Panc1 (cell line): ENCODE data around the gene NHP2. TPM values are rescaled to one million over a fixed set of nuclear protein-coding genes. Genes with fewer than 3 reads are reported as not detected.

ENCODE experiments used
- ATAC-seq: fragments of 200-7000 bp; cut with Tn5 transposase; 2 replicates; pipeline ENCODE4 v1.9.1; 2020; ENCODE audit warnings: mild to moderate bottlenecking, moderate library complexity
- BruUV-seq: library from RNA; stranded (reverse); fragments of 400-500 nt; replicated peaks from 2 replicates; lab custom pipeline; 2021; lab: Mats Ljungman, UMichigan
- CTCF ChIA-PET: fragments of 300-600 bp; sonication (Branson Sonifier 250); formaldehyde crosslinking; loops from one replicate; lab custom pipeline; 2022; ENCODE audit warnings: antibody characterized with exemption; lab: Charles Lee
- POLR2A ChIA-PET: fragments of 300-600 bp; sonication (Branson Sonifier 250); formaldehyde crosslinking; loops from one replicate; lab custom pipeline; 2022; ENCODE audit warnings: antibody characterized with exemption; lab: Charles Lee
- DNase-seq: peaks from one replicate; pipeline ENCODE4 v3.0.0-alpha.2; 2010; ENCODE audit warnings: low read depth, low spot score
- H3K27ac ChIP-seq: 2 replicates; pipeline ENCODE4 v1.5.1; 2011; ENCODE audit warnings: mild to moderate bottlenecking, low read length, inconsistent platforms
- H3K27me3 ChIP-seq: fragments of 200-500 bp; sonication (Bioruptor generic); 2 replicates; pipeline ENCODE4 v1.6.0; 2014; ENCODE audit warnings: low read length, inconsistent platforms; ENCODE audit not compliant: control insufficient read depth, insufficient read depth
- H3K36me3 ChIP-seq: fragments of 200-500 bp; sonication (Bioruptor generic); 2 replicates; pipeline ENCODE4 v1.5.1; 2014; ENCODE audit warnings: inconsistent platforms, mild to moderate bottlenecking, low read length, moderate library complexity; ENCODE audit not compliant: control insufficient read depth, insufficient read depth
- H3K4me1 ChIP-seq: 2 replicates; pipeline ENCODE4 v1.5.1; 2011; ENCODE audit warnings: inconsistent platforms, mild to moderate bottlenecking, low read length, moderate library complexity; ENCODE audit not compliant: control insufficient read depth, insufficient read depth
- H3K4me3 ChIP-seq, 2 experiments: 2 replicates each; pipeline ENCODE4 v1.5.1; 2011 to 2012; ENCODE audit warnings: low read depth in 2 of 2, low read length in 2 of 2, mild to moderate bottlenecking in 2 of 2, inconsistent platforms in 1 of 2, moderate library complexity in 1 of 2
- H3K9me3 ChIP-seq: fragments of 200-500 bp; sonication (Bioruptor generic); 2 replicates; pipeline ENCODE4 v1.5.1; 2014; ENCODE audit warnings: low read depth, mild to moderate bottlenecking, inconsistent platforms, low read length, moderate library complexity; ENCODE audit not compliant: control insufficient read depth, insufficient read depth
- POLR2AphosphoS5 ChIP-seq: IDR thresholded peaks from 2 replicates; pipeline ENCODE4 v1.6.1; 2012; ENCODE audit warnings: mild to moderate bottlenecking, low read depth, low read length, moderate library complexity
- SIN3A ChIP-seq: IDR thresholded peaks from 2 replicates; pipeline ENCODE4 v1.6.1; 2012; ENCODE audit warnings: low read depth, mild to moderate bottlenecking, low read length, moderate library complexity, borderline replicate concordance; ENCODE audit not compliant: insufficient read depth
- TCF7L2 ChIP-seq: IDR thresholded peaks from 2 replicates; pipeline ENCODE4 v1.6.1; 2011; ENCODE audit warnings: mild to moderate bottlenecking, low read depth, low read length, inconsistent platforms
- in situ Hi-C: cut with HindIII; loops from 2 replicates; pipeline ENCODE4 v1.10.0; 2016; ENCODE audit warnings: low sequenced_read_pairs, low pct_unique_long_range_greater_than_20kb
- intact Hi-C: fragments of 100-400 bp; cut with micrococcal nuclease; formaldehyde crosslinking; loops from one replicate; pipeline ENCODE4 v1.10.0; 2022; ENCODE audit not compliant: unreplicated experiment
- total RNA-seq: library from RNA; stranded (reverse); gene quantifications from one replicate; pipeline ENCODE4 v1.2.1, GENCODE V29; 2021; ENCODE audit not compliant: unreplicated experiment
- TF ChIP-seq, protein P1 (sequence below): fragments of 450-650 bp; IDR thresholded peaks from 2 replicates; pipeline ENCODE4 v1.5.1; 2017; ENCODE audit warnings: mild to moderate bottlenecking
- TF ChIP-seq, protein P2 (sequence below), 2 experiments: IDR thresholded peaks; 2 replicates each; pipeline ENCODE4 v1.6.1; 2011 to 2012; ENCODE audit warnings: low read depth in 2 of 2, control low read depth in 1 of 2, low read length in 1 of 2, mild to moderate bottlenecking in 1 of 2, moderate library complexity in 1 of 2; ENCODE audit not compliant: insufficient read depth in 1 of 2

Gene NHP2
- total RNA-seq, 1 experiment from 2014 or later = 239 TPM

DNA sequence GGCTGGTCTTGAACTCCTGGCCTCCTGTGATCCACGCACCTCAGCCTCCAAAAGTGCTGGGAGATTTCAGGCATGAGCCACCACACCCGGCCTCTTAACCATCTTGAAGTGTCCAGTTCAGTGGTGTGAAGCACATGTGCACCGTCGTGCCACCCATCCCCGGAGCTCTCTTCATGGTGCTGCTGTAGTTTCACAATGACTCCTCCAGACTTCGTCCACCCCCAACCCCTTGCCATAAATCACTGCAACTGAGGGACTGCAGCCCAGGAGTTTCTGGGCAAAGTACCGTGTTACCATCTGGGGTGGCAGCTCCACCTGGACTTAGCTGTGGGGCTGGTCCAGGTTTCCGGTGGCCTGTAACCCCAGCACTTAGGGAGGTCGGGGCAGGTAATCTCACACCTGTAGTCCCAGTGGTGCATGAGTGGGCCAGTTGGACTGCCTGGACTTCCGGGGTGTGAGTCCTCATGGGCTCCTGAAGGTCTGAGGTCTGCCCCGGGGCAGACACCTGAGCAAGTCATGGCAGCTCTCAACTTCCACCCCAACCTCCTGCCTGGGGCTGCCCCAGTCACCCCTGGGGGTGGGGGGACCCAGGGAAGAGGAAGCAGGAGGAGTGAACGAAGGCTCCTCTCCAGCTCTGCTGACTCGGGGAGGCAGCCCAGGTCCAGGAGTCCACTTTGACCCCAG is 47.0 kb downstream of the NHP2 start:
- no peaks in the 10 kb centered on the region for H3K4me1 ChIP-seq
- no peak overlapping the region for H3K4me3 ChIP-seq
- no peaks in the 10 kb centered on the region for H3K9me3 ChIP-seq
- ChIA-PET CTCF (interaction anchor here (0.6 to 1.6 kb wide), 4 partner anchors 9 to 29 kb away, joined by 3 to 10 read pairs (median 3); no protein-coding TSS in a partner anchor), POLR2A (no interaction called here)
- DNase-seq (no peak), ATAC-seq (no peak)
- intact Hi-C loops (no loop called here), in situ Hi-C loops (no loop called here)
- no peaks in the 10 kb centered on the region for H3K27me3 ChIP-seq
- TF ChIP-seq POLR2AphosphoS5 (no peak), TCF7L2 (no peak), SIN3A (no peak)
- TF ChIP-seq, protein P1, sequence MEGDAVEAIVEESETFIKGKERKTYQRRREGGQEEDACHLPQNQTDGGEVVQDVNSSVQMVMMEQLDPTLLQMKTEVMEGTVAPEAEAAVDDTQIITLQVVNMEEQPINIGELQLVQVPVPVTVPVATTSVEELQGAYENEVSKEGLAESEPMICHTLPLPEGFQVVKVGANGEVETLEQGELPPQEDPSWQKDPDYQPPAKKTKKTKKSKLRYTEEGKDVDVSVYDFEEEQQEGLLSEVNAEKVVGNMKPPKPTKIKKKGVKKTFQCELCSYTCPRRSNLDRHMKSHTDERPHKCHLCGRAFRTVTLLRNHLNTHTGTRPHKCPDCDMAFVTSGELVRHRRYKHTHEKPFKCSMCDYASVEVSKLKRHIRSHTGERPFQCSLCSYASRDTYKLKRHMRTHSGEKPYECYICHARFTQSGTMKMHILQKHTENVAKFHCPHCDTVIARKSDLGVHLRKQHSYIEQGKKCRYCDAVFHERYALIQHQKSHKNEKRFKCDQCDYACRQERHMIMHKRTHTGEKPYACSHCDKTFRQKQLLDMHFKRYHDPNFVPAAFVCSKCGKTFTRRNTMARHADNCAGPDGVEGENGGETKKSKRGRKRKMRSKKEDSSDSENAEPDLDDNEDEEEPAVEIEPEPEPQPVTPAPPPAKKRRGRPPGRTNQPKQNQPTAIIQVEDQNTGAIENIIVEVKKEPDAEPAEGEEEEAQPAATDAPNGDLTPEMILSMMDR = no peak
- TF ChIP-seq, protein P2, sequence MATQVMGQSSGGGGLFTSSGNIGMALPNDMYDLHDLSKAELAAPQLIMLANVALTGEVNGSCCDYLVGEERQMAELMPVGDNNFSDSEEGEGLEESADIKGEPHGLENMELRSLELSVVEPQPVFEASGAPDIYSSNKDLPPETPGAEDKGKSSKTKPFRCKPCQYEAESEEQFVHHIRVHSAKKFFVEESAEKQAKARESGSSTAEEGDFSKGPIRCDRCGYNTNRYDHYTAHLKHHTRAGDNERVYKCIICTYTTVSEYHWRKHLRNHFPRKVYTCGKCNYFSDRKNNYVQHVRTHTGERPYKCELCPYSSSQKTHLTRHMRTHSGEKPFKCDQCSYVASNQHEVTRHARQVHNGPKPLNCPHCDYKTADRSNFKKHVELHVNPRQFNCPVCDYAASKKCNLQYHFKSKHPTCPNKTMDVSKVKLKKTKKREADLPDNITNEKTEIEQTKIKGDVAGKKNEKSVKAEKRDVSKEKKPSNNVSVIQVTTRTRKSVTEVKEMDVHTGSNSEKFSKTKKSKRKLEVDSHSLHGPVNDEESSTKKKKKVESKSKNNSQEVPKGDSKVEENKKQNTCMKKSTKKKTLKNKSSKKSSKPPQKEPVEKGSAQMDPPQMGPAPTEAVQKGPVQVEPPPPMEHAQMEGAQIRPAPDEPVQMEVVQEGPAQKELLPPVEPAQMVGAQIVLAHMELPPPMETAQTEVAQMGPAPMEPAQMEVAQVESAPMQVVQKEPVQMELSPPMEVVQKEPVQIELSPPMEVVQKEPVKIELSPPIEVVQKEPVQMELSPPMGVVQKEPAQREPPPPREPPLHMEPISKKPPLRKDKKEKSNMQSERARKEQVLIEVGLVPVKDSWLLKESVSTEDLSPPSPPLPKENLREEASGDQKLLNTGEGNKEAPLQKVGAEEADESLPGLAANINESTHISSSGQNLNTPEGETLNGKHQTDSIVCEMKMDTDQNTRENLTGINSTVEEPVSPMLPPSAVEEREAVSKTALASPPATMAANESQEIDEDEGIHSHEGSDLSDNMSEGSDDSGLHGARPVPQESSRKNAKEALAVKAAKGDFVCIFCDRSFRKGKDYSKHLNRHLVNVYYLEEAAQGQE (IDR thresholded peaks at IDR 0.05; ENCODE audit: insufficient read depth in 1 of 2, low read depth in 2 of 2, low read length in 1 of 2) = no peak
- BruUV-seq = no TSS peak
- H3K27ac ChIP-seq = no peak overlapping the region
- H3K36me3 ChIP-seq = no peaks in the 10 kb centered on the region

- H3K27me3 ChIP-seq = no peaks in the 10 kb centered on the region
- intact Hi-C loops = no loop called here
- no peaks in the 10 kb centered on the region for H3K36me3 ChIP-seq
- no peak overlapping the region for H3K4me3 ChIP-seq
- BruUV-seq = no TSS peak
- no peak for ATAC-seq
- H3K4me1 ChIP-seq = no peaks in the 10 kb centered on the region
- ChIA-PET POLR2A (no interaction called here), CTCF (interaction anchor here (0.6 to 1.6 kb wide), 4 partner anchors 14 to 28 kb away, joined by 3 to 10 read pairs (median 4); no protein-coding TSS in a partner anchor)
- TF ChIP-seq, protein P1 = no peak
- TF ChIP-seq, protein P2 (IDR thresholded peaks at IDR 0.05; ENCODE audit: insufficient read depth in 1 of 2, low read depth in 2 of 2, low read length in 1 of 2) = no peak
- no peak for TF ChIP-seq POLR2AphosphoS5
- no peak for TF ChIP-seq SIN3A
- no peak for TF ChIP-seq TCF7L2
- DNase-seq = no peak
- no peaks in the 10 kb centered on the region for H3K9me3 ChIP-seq
- in situ Hi-C loops = no loop called here
- no peak overlapping the region for H3K27ac ChIP-seq
These were observed 47.6 kb downstream of the NHP2 start for GRCh38 chr5:178106086-178106485.
